GM19372 (cell line): ENCODE measurements around the gene SPEM1.

Experiments used
- ATAC-seq: cut with Tn5 transposase; IDR thresholded peaks from one replicate; pipeline ENCODE4 v1.9.1; 2021; ENCODE audit warnings: mild to moderate bottlenecking, low read depth, moderate library complexity; ENCODE audit not compliant: unreplicated experiment

Gene SPEM1

GRCh38 chr17:7439462-7440112 is 19.5 kb downstream of the SPEM1 start, which contains the start of gene FGF11:
FGF11 (plus strand) TSS chr17:7439512; CDS start chr17:7439621, 109 bp downstream.
- no peak for ATAC-seq

- no peak for ATAC-seq
Observed at GRCh38 chr17:7440113-7440833, 20.1 kb downstream of the SPEM1 start.

GRCh38 chr17:7440834-7441195 is 20.7 kb downstream of the SPEM1 start:
- ATAC-seq: no peak

GRCh38 chr17:7441266-7441665 is 21.1 kb downstream of the SPEM1 start:
- no peak for ATAC-seq

- ATAC-seq: no peak
Observed at GRCh38 chr17:7442142-7442541, 22.0 kb downstream of the SPEM1 start.

- ATAC-seq: no peak
Observed at GRCh38 chr17:7443499-7444485, 23.7 kb downstream of the SPEM1 start.

GRCh38 chr17:7444682-7445618 is 24.8 kb downstream of the SPEM1 start, which contains the start of gene CHRNB1:
CHRNB1 (plus strand) TSS chr17:7445061; CDS start chr17:7445128, 67 bp downstream.
- ATAC-seq: no peak

GRCh38 chr17:7445619-7445968 is 25.5 kb downstream of the SPEM1 start:
- ATAC-seq: no peak

- no peak for ATAC-seq
Observed at GRCh38 chr17:7448461-7448860, 28.3 kb downstream of the SPEM1 start.

GRCh38 chr17:7459961-7460545 is 39.9 kb downstream of the SPEM1 start:
- no peak for ATAC-seq

- no peak for ATAC-seq
Observed at GRCh38 chr17:7460850-7461660, 40.9 kb downstream of the SPEM1 start.

- ATAC-seq: no peak
Observed at GRCh38 chr17:7462474-7463371, 42.6 kb downstream of the SPEM1 start.

- no peak for ATAC-seq
Observed at GRCh38 chr17:7463372-7463846, 43.3 kb downstream of the SPEM1 start.

GRCh38 chr17:7464081-7464480 is 44.0 kb downstream of the SPEM1 start:
- no peak for ATAC-seq

GRCh38 chr17:7465597-7466275 is 45.6 kb downstream of the SPEM1 start:
- ATAC-seq: no peak

- ATAC-seq: no peak
Observed at GRCh38 chr17:7466318-7466638, 46.2 kb downstream of the SPEM1 start.

GRCh38 chr17:7466639-7467341 is 46.7 kb downstream of the SPEM1 start:
- no peak for ATAC-seq
